NCI-H2081 (cell line): ENCODE data around the gene FNDC3B.

Experiments used
- DNase-seq, 2 experiments: peaks; one replicate each; lab custom pipeline; 2025; lab: John Stamatoyannopoulos, UW

FNDC3B gene

GRCh38 chr3:172135185-172135584 lies 95.8 kb downstream of the FNDC3B start:
- DNase-seq, result no peak

- no peak for DNase-seq
These were observed 96.4 kb downstream of the FNDC3B start for GRCh38 chr3:172135820-172136219.

- no peak for DNase-seq
These were observed 97.0 kb downstream of the FNDC3B start for GRCh38 chr3:172136330-172136729.

GRCh38 chr3:172137287-172138192 lies 98.2 kb downstream of the FNDC3B start:
- no peak for DNase-seq

- no peak for DNase-seq
These were observed 98.8 kb downstream of the FNDC3B start for GRCh38 chr3:172138193-172138537.

- no peak for DNase-seq
These were observed 99.6 kb downstream of the FNDC3B start for GRCh38 chr3:172138792-172139507.

- DNase-seq, result no peak
These were observed 100.3 kb downstream of the FNDC3B start for GRCh38 chr3:172139528-172140276.

- DNase-seq, result no peak
These were observed 101.4 kb downstream of the FNDC3B start for GRCh38 chr3:172140499-172141391.

GRCh38 chr3:172142051-172142863 lies 102.9 kb downstream of the FNDC3B start:
- DNase-seq, result no peak

- DNase-seq, result no peak
These were observed 103.6 kb downstream of the FNDC3B start for GRCh38 chr3:172142864-172143451.

- DNase-seq, result no peak
These were observed 104.5 kb downstream of the FNDC3B start for GRCh38 chr3:172143739-172144497.

GRCh38 chr3:172144601-172145000 lies 105.2 kb downstream of the FNDC3B start:
- DNase-seq, result no peak

GRCh38 chr3:172145031-172145686 lies 105.8 kb downstream of the FNDC3B start:
- no peak for DNase-seq

GRCh38 chr3:172146349-172146748 lies 107.0 kb downstream of the FNDC3B start:
- DNase-seq, result no peak

GRCh38 chr3:172147113-172147818 lies 107.9 kb downstream of the FNDC3B start:
- DNase-seq, result no peak

GRCh38 chr3:172148241-172148640 lies 108.9 kb downstream of the FNDC3B start:
- no peak for DNase-seq

GRCh38 chr3:172148702-172149565 lies 109.6 kb downstream of the FNDC3B start:
- DNase-seq, result no peak
